Activated T-helper 1 cell treated with anti-CD3 and anti-CD28 coated beads, Interleukin-2, amount 50 U/mL, for 16 hours (primary cell): ENCODE measurements around the gene ANKRD2.
"Not testable (repeated sequence)": the region's sequence is repeated elsewhere in the genome, so short reads cannot be mapped to it uniquely, and the experiment has no call there.

ENCODE experiments used
- DNase-seq, 2 donors: peaks; one replicate each; pipeline ENCODE4 v3.0.0-alpha.2; 2020; ENCODE audit warnings: low read depth in 1 of 2, low spot score in 1 of 2

ANKRD2 gene

DNA sequence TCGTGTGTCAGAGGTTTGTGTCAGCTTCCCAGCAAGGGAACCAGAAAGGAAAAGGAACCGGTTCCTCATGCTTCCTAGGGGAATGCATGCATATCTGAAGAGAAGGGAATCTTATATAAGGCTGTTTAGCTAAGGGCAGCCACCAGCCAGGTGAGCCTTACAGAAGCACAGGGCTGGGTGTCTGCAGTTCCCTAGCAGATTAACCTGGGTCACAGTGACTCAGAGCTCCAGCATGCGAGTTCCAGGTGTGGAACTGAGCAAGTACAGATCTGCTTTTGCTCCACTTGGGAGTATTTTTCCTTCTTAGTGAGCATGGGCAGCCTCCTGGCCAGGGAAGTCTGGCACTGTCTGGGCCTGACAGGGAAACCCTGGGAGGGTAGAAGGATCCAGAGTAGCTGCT lies 957 bp upstream of the ANKRD2 start:
- DNase-seq: no peak

DNA sequence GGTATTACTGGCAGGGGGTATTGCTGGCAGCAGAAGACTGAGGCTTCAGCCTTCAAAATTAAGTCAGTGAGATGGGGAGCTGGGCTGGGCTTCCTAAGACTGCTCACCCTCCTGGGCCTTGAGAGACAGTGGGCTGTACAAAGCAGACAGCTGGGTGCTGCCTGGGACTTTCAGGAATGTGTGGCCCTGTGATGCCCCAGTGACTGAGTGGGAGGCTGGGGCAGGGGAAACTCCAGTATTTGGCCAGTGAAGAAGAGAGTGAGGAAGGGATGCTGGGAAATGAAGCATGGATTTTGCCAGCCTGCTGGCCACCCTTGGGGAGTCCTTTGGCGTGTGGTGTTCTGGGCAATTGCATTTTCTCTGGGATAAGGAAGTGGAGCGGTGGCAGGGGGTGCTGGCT lies 442 bp downstream of the ANKRD2 start:
- DNase-seq: no peak

DNA sequence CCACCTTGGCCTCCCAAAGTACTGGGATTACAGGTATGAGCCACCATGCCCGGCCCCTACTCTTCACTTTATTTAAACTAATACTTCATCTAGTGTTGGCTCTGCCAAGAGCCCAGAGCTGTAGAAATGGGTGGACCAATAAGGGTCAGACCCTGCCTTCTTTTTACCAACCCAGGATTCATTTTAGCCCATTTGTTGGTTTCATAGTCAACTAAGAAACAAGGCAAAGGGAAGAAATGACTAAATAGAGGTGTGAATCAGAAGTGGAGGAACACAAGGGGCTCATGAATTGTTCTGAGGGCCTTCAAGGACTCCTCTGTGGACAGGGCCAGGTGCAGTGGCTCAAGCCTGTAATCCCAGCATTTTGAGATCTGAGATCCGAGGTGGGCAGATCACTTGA lies 1.1 kb downstream of the ANKRD2 start:
- no peak for DNase-seq

DNA sequence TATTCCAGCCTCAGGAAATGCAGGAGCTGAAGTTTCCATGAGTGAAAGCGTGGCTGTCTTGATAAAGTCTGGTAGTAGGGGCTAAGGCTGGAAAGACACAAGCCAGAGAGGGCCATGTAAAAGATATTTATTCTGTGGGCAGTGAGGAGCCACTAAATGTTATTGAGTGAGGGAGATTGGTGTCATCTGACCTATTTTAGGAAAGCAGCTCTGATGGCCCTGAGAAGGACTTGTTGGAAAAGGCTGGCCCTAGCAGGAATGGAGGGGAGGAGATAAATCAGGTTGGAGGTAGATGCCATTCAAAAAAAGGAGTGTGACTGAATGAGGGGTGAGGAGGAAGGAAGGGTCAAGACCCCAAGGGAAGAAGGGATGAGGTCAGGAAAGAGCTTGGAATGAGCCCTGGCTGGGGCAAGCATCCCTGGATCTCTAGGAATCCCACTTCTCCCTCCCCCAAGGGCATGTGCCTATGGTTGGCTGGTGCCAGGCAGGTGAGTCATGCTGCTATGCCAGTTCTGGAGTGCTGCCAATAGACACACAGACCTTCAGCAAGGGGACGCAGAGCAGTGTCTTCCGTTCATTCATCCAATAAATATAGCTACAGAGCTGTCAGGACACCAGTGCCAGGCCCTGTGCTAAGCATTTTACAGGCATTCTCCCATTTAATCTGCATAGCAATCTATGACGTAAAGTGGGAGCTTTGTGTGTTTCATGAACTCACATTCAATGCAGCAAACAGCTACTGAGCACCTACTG lies 2.0 kb downstream of the ANKRD2 start:
- no peak for DNase-seq

DNA sequence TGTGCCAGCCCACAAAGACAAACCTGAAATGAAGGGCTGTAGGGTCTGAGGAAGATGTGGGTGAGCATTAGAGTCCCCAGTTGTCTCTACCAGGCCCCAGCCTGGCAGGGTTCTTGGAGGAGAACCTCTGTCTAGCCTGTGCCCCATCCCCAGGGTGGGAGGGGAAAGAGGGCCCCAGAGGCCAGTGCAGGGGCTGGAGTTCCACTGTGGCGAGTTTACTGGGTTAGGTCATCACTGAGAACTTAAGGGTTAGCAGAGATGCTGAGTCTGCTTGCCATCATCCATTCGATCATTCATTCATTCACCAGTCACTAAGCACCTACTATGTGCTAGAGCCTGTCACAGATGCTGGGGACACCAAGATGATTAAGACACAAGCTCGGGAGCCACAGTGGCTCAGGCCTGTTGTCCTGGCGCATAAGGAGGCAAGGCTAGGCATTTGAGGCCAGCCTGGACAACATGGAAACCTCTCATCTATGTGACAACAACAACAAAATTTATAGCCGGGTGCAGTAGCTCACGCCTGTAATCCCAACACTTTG lies 2.6 kb downstream of the ANKRD2 start:
- no peak for DNase-seq

DNA sequence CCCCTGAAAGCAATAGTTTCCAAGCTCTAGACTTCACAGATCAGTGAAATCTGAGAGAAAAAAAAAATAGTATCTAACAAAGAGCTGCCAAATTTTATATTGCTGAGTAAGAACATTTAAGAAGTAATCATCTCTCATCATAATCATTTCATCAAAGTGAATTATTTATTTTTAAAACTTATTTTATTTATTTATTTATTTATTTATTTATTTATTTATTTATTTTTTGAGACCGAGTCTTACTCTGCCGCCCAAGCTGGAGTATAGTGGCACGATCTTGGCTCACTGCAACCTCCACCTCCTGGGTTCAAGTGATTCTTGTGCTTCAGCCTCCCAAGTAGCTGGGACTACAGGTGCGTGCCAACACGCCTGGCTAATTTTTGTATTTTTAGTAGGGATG lies 3.9 kb downstream of the ANKRD2 start:
- DNase-seq: not testable (repeated sequence)

DNA sequence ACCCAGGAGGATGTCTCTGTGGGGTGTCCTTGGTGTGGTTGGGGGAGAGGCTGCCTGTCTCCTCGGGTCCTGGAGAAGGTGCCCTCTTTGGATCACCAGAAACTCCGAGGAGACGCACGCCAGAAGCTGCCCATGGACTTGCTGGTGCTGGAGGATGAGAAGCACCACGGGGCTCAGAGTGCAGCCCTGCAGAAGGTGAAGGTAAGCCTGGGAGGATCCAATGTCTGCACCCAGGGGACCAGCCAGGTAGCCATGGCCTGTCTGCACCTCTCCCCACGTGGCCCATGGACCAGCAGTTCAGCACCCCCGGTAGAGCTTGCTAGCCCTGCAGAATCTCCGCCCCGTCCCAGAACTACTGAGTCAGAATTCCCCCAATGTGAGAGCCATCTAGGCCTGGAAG lies 5.1 kb downstream of the ANKRD2 start:
- DNase-seq: no peak

DNA sequence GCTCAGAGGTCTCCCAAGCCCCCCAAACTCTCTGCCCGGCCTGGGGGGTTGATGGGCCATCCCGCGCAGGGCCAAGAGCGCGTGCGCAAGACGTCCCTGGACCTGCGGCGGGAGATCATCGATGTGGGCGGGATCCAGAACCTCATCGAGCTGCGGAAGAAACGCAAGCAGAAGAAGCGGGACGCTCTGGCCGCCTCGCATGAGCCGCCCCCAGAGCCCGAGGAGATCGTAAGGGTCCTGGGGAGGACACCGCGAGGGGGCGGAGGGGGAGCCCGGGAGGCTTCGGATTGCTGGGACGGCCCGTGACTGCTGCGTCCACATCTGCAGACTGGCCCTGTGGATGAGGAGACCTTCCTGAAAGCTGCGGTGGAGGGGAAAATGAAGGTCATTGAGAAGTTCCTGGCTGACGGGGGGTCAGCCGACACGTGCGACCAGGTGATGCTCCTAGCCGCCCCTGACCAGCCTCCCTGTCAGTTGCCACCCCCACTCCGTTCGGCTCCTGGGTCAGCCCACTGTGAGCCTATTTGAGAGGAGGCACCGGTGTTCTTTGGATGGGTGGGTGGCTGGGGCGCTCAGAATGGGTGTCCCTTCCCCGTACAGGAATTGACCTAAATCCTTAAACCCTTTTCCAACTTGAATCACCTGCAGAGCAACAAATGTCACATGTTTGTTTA lies 5.7 kb downstream of the ANKRD2 start:
- DNase-seq: no peak

DNA sequence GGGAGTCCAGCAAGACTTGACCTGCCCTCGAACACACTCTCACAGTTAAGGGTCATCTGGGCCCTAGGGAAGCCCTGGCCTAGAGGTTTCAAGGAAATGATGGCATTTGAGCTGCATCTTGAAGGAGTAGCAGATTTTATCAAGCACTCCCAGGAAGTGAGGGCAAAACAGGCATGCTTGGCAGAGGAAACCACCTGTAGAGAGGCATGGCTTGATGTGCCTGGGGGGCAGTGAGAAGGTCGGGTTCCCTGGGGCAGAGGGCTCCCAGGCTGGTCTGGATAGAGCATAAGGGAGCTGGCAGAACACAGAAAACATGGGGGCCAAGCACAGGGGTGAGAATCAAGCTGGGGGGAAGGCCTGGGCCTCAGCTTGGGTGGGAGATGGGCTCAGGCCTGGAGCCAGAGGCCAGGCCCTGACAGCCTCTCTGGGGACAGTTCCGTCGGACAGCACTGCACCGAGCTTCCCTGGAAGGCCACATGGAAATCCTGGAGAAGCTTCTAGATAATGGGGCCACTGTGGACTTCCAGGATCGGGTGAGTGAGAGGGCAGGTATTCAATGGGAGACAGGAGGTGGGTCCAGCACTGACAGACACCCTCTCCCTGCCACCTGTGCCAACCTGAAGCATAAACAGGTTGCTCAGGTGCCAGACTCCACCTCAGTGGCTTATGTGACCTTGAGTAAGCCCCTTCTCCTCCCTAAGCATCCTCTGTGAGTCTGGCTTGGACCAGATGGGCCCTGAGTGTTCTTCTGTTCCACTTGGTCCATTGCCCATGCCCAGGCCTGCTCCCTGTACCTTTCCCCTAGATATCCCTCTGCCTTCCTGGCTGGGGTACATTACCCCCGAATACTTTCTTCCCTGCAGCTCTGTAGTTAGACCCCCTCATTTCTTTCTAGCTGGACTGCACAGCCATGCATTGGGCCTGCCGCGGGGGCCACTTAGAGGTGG lies 8.1 kb downstream of the ANKRD2 start:
- no peak for DNase-seq

DNA sequence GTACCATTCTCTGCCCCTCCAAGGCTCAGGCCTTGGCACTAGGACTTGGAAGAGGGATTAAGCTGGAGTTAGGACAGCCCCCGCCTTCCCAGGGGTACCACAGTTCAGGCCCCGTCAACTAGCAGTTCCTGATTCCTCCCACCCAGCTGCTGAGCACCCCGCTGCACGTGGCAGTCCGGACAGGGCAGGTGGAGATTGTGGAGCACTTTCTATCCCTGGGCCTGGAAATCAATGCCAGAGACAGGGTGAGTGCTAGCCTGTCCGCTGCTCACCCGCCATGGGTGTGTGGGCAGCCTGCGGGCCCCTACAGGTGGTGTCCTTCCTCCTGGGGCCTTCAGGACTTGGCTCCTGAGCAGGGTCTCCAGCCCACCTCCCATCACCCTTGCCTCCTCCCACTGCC lies 9.6 kb downstream of the ANKRD2 start:
- no peak for DNase-seq

DNA sequence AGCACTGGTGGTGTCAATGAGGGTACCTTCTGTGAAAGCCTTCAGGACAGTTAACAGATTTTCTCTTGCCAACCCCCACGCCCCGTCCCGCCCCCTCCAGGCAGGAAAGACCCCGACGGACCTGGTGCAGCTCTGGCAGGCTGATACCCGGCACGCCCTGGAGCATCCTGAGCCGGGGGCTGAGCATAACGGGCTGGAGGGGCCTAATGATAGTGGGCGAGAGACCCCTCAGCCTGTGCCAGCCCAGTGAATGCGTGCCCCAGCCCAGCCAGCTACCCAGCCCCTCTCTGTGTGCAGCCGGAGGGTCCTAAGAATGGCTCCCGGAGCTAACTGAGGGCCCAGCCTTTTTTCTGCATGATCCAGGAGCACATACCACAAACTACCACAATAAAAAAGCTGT lies 10.9 kb downstream of the ANKRD2 start:
- no peak for DNase-seq

DNA sequence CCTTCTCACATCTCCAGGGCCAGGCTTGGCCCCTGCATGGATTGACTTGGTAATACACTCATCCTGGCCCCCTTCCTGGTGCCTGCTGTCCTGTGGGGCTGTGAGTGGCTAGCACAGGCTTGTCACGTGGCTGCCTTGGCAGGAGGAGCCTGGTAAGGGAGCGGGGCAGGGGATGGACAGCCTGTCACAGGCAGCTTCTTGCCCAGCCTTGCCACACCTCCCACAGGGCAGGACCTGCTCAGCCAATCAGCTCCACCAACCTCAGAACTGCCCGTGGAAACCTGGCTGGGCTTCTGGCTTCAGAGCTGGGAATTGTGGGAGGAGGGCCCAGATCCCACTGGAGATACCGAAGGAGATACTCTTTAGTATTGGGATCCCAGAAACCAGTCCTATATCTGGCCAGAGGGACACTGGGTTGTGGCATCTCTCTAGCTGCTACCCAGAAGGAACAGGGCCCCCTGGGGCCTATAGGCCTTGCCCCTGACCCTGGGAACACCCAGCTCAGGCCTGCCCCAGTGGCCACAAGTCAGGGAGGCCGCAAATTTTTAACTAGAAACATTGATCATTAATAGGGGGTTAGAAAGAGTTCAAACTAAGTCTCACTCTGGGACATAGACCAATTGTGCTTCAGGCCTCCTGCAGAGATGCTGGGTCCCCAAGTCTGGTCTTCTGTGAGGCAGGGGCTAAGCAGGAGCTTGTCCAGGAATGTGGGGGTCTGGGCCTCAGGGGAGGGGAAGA lies 11.7 kb downstream of the ANKRD2 start, which contains the start of gene HOGA1:
HOGA1 (plus strand) TSS at position 330 of the 738 bp plus-strand sequence; CDS start at position 645, 315 bp downstream.
- DNase-seq: no peak

DNA sequence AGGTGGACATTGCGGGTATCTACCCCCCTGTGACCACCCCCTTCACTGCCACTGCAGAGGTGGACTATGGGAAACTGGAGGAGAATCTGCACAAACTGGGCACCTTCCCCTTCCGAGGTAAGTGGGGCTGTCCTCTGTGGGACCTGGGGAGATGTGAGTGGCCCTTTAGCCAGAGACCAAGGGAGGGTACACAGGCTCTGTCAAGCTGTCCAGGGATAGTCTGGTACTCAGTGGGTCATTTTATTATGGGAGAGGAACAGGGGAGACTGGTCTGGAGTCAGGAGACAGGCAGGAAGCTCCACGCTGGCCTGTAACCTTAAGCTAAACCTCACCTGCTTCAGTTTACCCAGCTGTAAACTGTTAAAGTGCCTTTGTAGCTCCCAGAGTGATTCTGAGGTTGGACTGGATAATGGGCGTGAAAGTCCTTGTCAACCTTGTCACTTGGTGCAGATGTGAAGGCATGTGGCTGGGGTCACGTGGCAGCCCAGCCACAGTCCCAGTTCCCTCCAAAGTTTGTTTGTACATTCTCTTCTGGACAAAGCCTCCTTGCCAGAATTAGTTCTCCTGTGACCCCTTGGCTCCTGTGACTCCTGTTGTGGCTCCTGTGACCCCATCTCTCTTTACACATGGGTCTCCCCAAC lies 12.3 kb downstream of the ANKRD2 start:
- DNase-seq: no peak

DNA sequence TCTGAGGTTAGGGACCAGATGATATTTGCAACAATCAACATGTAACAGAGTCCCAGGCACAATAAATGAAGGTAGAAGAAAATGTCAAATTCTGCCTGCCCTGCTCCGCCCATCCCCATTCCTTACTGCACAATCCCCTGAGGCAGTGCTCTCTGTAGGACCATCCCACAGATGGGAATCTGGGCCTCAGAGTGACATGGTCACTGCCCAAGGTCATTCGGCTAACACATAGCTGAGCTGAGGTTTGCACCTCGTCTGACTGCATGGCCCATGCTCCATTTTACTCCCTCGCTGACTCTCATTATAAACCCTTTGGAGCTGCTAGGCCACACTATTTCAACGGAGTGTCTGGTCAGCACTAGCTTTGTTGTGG lies 12.8 kb downstream of the ANKRD2 start:
- no peak for DNase-seq

DNA sequence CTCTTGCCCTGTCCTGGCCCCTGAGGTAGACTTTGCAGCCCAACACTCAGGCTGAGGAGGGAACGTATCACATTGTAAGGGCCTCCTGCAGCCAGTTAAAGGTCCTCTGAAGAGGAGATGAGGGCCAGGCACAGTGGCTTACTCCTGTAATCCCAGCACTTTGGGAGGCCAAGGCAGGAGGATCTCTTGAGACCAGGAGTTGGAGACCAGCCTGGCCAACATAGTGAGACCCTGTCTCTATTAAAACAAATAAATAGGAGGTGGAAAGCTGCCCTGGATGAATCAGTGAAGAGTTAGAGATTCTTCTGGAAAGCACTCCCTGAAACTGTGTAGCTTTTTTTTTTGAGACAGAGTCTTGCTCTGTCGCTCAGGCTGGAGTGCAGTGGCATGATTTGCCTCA lies 14.6 kb downstream of the ANKRD2 start:
- DNase-seq: no peak

DNA sequence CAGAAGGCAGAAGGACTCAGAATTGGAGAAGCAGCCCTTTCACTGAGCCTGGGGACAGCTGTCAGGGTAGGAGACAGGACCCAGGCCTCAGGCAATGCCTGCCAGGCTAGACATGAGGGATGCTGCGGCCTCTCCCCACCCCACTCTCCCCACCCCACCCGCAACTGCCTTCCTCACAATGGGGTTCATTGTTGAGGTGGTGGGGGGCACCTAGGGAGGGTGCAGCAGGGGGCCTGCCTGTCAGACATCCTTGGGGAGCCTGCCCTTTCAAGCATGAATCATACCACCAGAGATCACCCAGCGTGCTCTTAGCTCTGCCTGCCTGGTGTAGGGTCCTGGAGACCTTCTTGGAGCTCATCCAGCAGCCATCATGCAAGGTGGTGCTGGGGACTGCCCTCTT lies 16.9 kb downstream of the ANKRD2 start, which contains the start of gene C10orf62:
C10orf62 (plus strand) TSS at position 243 of the 400 bp plus-strand sequence. CDS start 177 bp downstream, outside the sequence.
- no peak for DNase-seq

DNA sequence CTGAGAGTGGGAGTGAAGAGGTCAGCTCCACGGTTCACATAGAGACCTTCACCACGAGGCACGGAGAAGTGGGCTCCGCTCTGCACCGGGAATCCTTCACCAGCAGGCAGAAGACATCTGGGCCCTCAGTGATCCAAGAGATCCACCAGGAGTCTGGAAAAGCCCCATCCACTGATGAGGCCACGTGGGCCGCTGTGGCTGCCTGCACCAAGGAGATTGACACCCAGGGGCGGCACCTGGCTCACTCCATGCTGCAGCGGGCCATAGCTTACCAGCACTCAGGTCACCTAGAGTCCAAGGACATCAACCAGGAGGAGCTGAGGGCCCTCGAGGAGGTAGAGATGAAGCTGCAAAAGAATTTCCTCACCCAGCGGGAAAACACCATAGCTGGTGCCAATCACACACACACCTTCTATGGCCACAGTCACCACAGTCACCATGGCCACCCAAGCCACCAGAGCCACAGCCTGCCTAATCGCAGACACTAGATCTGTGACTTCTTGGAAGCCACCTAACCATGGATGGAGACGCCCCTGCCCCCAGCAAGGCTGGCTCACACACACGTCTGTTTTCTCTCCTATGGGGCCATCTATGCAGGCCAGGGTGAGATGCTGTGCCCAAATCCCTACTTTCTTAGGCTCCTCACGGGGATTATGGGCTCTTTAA lies 17.6 kb downstream of the ANKRD2 start:
- DNase-seq: no peak

DNA sequence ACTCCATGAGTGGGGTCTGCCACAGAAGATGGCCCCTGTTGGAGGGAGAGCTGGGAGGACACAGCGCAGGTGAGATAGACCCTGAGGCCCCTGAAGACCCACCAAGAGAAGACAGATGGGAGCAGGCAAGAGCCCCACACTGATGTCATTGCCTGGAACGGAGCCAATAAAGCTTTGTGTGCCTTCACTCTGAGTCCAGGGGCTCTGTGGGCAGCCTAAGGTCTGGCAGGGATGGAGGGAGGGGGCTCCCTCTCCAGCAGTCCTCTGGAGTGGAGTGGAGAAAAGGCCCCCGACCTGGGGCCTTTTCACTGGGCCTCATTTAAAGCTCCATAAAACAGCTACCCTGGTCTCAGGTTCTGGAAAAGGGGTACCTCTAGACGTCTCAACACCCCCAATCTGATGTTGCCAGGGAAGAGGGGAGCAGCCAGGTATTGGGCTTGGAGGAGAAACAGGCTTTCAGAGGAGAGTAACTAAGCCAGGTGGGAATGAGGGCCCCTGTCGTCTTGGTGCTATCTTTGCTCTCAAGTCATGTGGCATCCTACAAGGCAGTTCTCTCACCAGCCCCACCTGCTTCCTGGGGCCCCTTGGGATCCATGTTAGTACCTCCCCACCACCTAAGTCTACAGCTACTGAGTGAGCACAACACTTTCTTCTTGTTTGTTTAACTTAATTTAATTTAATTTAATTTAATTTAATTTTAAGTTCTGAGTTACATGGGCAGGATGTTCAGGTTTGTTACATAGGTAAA lies 18.3 kb downstream of the ANKRD2 start:
- no peak for DNase-seq

DNA sequence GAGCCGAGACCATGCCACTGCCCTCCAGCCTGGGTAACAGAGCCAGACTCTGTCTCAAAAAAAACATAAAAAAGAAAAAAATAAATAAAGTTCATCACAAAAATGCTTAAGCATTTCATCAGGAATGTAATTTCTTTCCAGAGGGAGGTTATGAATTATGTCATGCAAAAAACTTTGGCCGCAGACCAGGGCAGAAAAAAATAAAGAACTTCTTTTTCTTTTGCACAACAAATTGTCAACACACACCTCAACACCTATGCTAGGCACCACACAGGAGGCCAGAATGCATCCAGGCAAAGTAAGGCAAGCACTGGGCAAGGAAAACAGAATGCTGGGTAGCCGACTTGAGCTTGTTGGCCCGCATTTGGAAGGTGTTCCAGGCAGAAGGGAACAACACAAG lies 20.8 kb downstream of the ANKRD2 start:
- no peak for DNase-seq
